Measurements from ENCODE around the gene PRSS53.

Gene PRSS53

GRCh38 chr16:31134091-31134571, 45.4 kb upstream of the PRSS53 start:
- Mint-ChIP-seq H3K27ac (no peak overlapping the region), H3K36me3 (ENCODE audit: low read depth) (no peaks in the 10 kb centered on the region), H3K4me1 (peaks cover 41% of the 10 kb centered on the region), H3K4me3 (peak overlapping the region; percentile 63), H3K27me3 (ENCODE audit: low read depth, poor library complexity) (peaks cover 3% of the 10 kb centered on the region), H3K9me3 (no peaks in the 10 kb centered on the region)
- no peak for DNase-seq
- no peak for TF ChIP-seq CTCF (IDR thresholded peaks at IDR 0.05)

- Mint-ChIP-seq H3K4me1 (peaks cover 35% of the 10 kb centered on the region), H3K9me3 (no peaks in the 10 kb centered on the region), H3K27ac (no peak overlapping the region), H3K36me3 (ENCODE audit: low read depth) (no peaks in the 10 kb centered on the region), H3K4me3 (no peak overlapping the region), H3K27me3 (ENCODE audit: low read depth, poor library complexity) (peaks cover 3% of the 10 kb centered on the region)
- TF ChIP-seq CTCF (IDR thresholded peaks at IDR 0.05) = no peak
- DNase-seq = no peak
Observed at GRCh38 chr16:31133046-31133501, 44.3 kb upstream of the PRSS53 start.

GRCh38 chr16:31132303-31132979, 43.7 kb upstream of the PRSS53 start:
- Mint-ChIP-seq H3K4me3 (no peak overlapping the region), H3K4me1 (peaks cover 34% of the 10 kb centered on the region), H3K9me3 (no peaks in the 10 kb centered on the region), H3K27ac (no peak overlapping the region), H3K27me3 (ENCODE audit: low read depth, poor library complexity) (peaks cover 3% of the 10 kb centered on the region), H3K36me3 (ENCODE audit: low read depth) (no peaks in the 10 kb centered on the region)
- no peak for TF ChIP-seq CTCF (IDR thresholded peaks at IDR 0.05)
- DNase-seq = no peak

GRCh38 chr16:31131841-31132271, 43.1 kb upstream of the PRSS53 start:
- Mint-ChIP-seq H3K27ac (no peak overlapping the region), H3K4me3 (no peak overlapping the region), H3K36me3 (ENCODE audit: low read depth) (no peaks in the 10 kb centered on the region), H3K27me3 (ENCODE audit: low read depth, poor library complexity) (peaks cover 3% of the 10 kb centered on the region), H3K4me1 (peaks cover 34% of the 10 kb centered on the region), H3K9me3 (no peaks in the 10 kb centered on the region)
- no peak for TF ChIP-seq CTCF (IDR thresholded peaks at IDR 0.05)
- no peak for DNase-seq

GRCh38 chr16:31131416-31131815, 42.7 kb upstream of the PRSS53 start:
- H3K4me1 Mint-ChIP-seq = peaks cover 34% of the 10 kb centered on the region
- H3K4me3 Mint-ChIP-seq = no peak overlapping the region
- H3K27ac Mint-ChIP-seq = no peak overlapping the region
- H3K9me3 Mint-ChIP-seq = no peaks in the 10 kb centered on the region
- DNase-seq = no peak
- no peaks in the 10 kb centered on the region for H3K36me3 Mint-ChIP-seq (ENCODE audit: low read depth)
- TF ChIP-seq CTCF (IDR thresholded peaks at IDR 0.05) = no peak
- peaks cover 3% of the 10 kb centered on the region for H3K27me3 Mint-ChIP-seq (ENCODE audit: low read depth, poor library complexity)

GRCh38 chr16:31130899-31131298, 42.2 kb upstream of the PRSS53 start:
- Mint-ChIP-seq H3K9me3 (no peaks in the 10 kb centered on the region), H3K4me3 (no peak overlapping the region), H3K4me1 (peaks cover 29% of the 10 kb centered on the region), H3K27ac (no peak overlapping the region), H3K27me3 (ENCODE audit: low read depth, poor library complexity) (peaks cover 3% of the 10 kb centered on the region), H3K36me3 (ENCODE audit: low read depth) (no peaks in the 10 kb centered on the region)
- no peak for TF ChIP-seq CTCF (IDR thresholded peaks at IDR 0.05)
- DNase-seq = no peak

Data from nephron progenitor cell (in vitro differentiated cells).